Measurements from ENCODE around the gene TMEM51.

The TMEM51 gene

GRCh38 chr1:15106608-15107007 lies 46.9 kb upstream of the TMEM51 start:
- no peak overlapping the region for H3K9ac ChIP-seq (ENCODE audit: low read length)
- no peak overlapping the region for H3K27ac ChIP-seq (ENCODE audit: low read depth, low read length)
- H3K36me3 ChIP-seq (ENCODE audit: low read length), result no peaks in the 10 kb centered on the region
- H3K9me3 ChIP-seq (ENCODE audit: insufficient read depth, low read length), result no peaks in the 10 kb centered on the region
- H3K4me2 ChIP-seq (ENCODE audit: low read depth, low read length, poor library complexity, severe bottlenecking), result no peak overlapping the region
- no peaks in the 10 kb centered on the region for H3F3A ChIP-seq (ENCODE audit: insufficient read depth)
- TF ChIP-seq CTCF (IDR thresholded peaks at IDR 0.05; ENCODE audit: insufficient read depth, low read length, poor library complexity, severe bottlenecking) (no peak), EZH2phosphoT487 (conservative IDR thresholded peaks at IDR 0.05; ENCODE audit: low read length) (no peak)
- H4K20me1 ChIP-seq (ENCODE audit: low read depth, low read length), result no peaks in the 10 kb centered on the region
- no peaks in the 10 kb centered on the region for H3K79me2 ChIP-seq (ENCODE audit: insufficient read depth, low read length)
- H3K9me2 ChIP-seq (replicated peaks; ENCODE audit: insufficient read depth, low read length), result no peaks in the 10 kb centered on the region
- H2AFZ ChIP-seq (ENCODE audit: low read depth, low read length, severe bottlenecking), result no peak overlapping the region
- no peak overlapping the region for H3K4me3 ChIP-seq (ENCODE audit: insufficient read depth, low read length, poor library complexity, severe bottlenecking)
- H3K27me3 ChIP-seq (ENCODE audit: low read length), result no peaks in the 10 kb centered on the region

- Histone ChIP-seq H2AFZ (ENCODE audit: low read depth, low read length, severe bottlenecking) (no peak overlapping the region), H3F3A (ENCODE audit: insufficient read depth) (no peaks in the 10 kb centered on the region), H3K27ac (ENCODE audit: low read depth, low read length) (no peak overlapping the region), H3K4me3 (ENCODE audit: insufficient read depth, low read length, poor library complexity, severe bottlenecking) (no peak overlapping the region), H3K27me3 (ENCODE audit: low read length) (no peaks in the 10 kb centered on the region), H3K79me2 (ENCODE audit: insufficient read depth, low read length) (no peaks in the 10 kb centered on the region), H3K9me3 (ENCODE audit: insufficient read depth, low read length) (no peaks in the 10 kb centered on the region), H4K20me1 (ENCODE audit: low read depth, low read length) (no peaks in the 10 kb centered on the region), H3K9me2 (replicated peaks; ENCODE audit: insufficient read depth, low read length) (no peaks in the 10 kb centered on the region), H3K4me2 (ENCODE audit: low read depth, low read length, poor library complexity, severe bottlenecking) (no peak overlapping the region), H3K9ac (ENCODE audit: low read length) (no peak overlapping the region), H3K36me3 (ENCODE audit: low read length) (no peaks in the 10 kb centered on the region)
- TF ChIP-seq CTCF (IDR thresholded peaks at IDR 0.05; ENCODE audit: insufficient read depth, low read length, poor library complexity, severe bottlenecking) (no peak), EZH2phosphoT487 (conservative IDR thresholded peaks at IDR 0.05; ENCODE audit: low read length) (no peak)
Observed at GRCh38 chr1:15107058-15107687, 46.4 kb upstream of the TMEM51 start.

- Histone ChIP-seq H3K4me3 (ENCODE audit: insufficient read depth, low read length, poor library complexity, severe bottlenecking) (no peak overlapping the region), H3K9me3 (ENCODE audit: insufficient read depth, low read length) (no peaks in the 10 kb centered on the region), H2AFZ (ENCODE audit: low read depth, low read length, severe bottlenecking) (no peak overlapping the region), H3K9ac (ENCODE audit: low read length) (no peak overlapping the region), H3K27me3 (ENCODE audit: low read length) (no peaks in the 10 kb centered on the region), H3F3A (ENCODE audit: insufficient read depth) (no peaks in the 10 kb centered on the region), H3K9me2 (replicated peaks; ENCODE audit: insufficient read depth, low read length) (no peaks in the 10 kb centered on the region), H4K20me1 (ENCODE audit: low read depth, low read length) (no peaks in the 10 kb centered on the region), H3K36me3 (ENCODE audit: low read length) (no peaks in the 10 kb centered on the region), H3K79me2 (ENCODE audit: insufficient read depth, low read length) (no peaks in the 10 kb centered on the region), H3K27ac (ENCODE audit: low read depth, low read length) (no peak overlapping the region), H3K4me2 (ENCODE audit: low read depth, low read length, poor library complexity, severe bottlenecking) (no peak overlapping the region)
- TF ChIP-seq EZH2phosphoT487 (conservative IDR thresholded peaks at IDR 0.05; ENCODE audit: low read length), result no peak
- TF ChIP-seq CTCF (IDR thresholded peaks at IDR 0.05; ENCODE audit: insufficient read depth, low read length, poor library complexity, severe bottlenecking), result no peak
Observed at GRCh38 chr1:15107911-15108310, 45.6 kb upstream of the TMEM51 start.
